ENCODE data around the gene RBM11.
A peak's percentile ranks its signal among the peaks of the same experiment; 100 is the strongest.

The RBM11 gene, protein sequence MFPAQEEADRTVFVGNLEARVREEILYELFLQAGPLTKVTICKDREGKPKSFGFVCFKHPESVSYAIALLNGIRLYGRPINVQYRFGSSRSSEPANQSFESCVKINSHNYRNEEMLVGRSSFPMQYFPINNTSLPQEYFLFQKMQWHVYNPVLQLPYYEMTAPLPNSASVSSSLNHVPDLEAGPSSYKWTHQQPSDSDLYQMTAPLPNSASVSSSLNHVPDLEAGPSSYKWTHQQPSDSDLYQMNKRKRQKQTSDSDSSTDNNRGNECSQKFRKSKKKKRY

GRCh38 chr21:14215971-14216641, at the start of gene RBM11:
Gene RBM11 (plus strand): TSS chr21:14216157. CDS start chr21:14216187, 30 bp downstream.
- DNase-seq: peak; percentile 93

DNA sequence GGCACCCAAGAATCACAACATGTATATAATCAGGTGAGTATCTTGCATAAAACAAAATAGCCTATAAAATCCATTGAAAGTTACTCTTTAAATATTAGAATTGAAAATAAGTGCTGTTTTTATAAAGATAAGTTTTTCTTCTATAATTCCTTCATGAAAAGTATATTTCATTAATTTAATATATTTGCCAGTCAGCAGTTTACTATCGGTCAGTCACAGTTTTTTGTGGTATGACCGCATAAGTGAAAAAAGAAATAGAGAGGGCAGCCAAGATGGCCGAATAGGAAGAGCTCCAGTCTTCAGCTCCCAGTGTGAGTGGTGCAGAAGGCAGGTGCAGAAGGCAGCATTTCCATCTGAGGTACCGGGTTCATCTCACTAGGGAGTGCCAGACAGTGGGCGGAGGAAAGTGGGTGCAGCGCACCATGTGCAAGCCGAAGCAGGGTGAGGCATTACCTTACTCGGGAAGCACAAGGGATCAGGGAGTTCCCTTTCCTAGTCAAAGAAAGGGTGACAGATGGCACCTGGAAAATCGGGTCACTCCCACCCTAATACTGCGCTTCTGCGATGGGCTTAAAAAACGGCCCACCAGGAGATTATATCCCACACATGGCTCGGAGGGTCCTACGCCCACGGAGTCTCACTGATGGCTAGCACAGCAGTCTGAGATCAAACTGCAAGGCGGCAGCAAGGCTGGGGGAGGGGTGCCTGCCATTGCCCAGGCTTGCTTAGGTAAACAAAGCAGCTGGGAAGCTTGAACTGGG, 49.3 kb upstream of the RBM11 start:
- peak; percentile 52 for DNase-seq

DNA sequence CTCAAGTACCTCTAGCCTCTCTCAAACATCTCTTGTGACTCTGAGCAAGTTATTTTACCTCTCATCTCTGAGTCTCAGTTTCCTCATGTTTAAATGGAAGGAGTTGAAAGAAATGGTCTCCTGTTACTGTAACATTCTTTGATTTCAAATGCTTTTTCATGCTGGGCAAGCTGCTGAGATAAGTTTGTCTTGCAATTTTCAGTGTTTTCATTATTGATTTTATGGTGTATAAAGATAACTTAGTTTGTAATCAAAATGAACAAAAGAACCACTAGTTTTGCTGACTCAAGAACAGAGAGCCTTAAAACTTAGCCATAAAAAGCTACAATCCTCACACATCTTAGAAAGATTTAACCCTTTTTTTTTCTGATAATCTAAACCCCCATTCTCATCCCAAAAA, 9.7 kb upstream of the RBM11 start:
- DNase-seq: no peak

DNA sequence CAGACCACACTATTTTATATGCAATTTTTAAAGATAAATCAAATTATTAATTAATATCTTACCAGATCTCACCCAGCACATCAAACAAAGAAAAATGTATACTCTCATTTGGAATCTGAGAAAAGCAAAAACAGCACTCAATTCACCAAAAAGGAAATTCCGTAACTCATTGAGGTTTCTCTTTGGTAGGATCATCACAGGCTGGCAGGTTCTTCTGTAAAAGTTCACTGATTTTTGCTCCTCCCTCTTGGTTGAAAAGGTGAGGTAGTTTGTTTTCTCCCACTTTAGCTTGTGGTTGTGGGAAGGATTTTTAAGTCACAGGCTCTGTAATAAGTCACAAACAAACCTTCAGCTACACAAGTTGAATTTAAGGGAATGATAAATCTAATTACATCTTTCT, 5.2 kb upstream of the RBM11 start, which contains the start of gene LIPI:
Gene LIPI (minus strand): TSS at position 218 of the 400 bp plus-strand sequence. CDS start 110 bp downstream, at position 108.
- no peak for DNase-seq

DNA sequence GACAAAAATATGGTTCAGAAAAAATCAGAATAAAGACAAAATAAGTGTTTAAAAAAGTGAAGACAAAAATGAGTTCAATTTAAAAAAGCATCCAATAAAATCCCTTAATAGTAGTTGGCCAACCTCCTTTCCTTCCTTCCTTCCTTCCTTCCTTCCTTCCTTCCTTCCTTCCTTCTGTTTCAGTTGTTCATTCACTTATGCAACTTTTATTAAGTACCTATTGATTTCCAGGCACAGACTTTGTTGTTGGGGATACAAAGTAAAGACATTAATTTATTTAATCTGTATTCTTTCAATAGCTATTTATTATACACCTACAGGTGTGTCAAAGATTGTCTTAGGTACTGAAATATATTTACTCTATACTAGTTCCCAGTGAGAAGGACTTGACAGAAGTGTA, 2.8 kb upstream of the RBM11 start:
- DNase-seq: no peak

- DNase-seq: no peak
Observed at GRCh38 chr21:14223365-14223764, 7.4 kb downstream of the RBM11 start.

DNA sequence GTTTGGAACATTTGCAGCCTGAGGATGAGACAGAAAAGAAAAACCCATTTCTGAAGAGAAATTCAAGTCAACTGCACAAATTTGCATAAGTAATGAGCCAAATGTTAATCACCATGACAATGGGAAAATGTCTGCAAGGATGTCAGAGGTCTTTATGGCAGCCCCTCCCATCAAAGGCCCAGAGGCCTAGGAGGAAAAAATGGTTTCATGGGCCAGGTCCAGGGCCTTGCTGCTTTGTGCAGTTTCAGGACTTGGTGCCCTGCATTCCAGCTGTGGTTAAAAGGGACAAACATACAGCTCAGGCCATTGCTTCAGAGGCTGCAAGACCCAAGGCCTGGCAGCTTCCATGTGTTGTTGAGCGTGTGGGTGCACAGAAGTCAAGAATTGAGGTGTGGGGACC, 13.4 kb downstream of the RBM11 start:
- DNase-seq: no peak

DNA sequence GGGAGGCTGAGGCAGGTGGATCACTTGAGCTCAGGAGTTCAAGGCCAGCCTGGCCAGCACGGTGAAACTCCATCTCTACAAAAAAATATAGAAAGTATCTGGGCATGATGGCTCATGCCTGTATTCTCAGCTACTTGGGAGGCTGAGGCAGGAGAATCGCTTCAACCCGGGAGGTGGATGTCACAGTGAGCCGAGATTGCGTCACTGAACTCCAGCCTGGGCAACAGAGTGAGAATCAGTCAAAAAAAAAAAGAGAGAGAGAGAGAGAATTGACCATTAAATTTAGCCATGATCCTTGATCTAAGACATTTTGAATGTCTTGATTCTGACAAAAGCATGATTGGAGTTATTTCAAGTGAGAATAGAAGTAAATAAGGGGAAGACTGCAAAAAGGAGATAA, 19.1 kb downstream of the RBM11 start:
- DNase-seq: no peak

- DNase-seq: no peak
Observed at GRCh38 chr21:14236180-14236579, 20.2 kb downstream of the RBM11 start.

GRCh38 chr21:14239281-14239680, 23.3 kb downstream of the RBM11 start:
- DNase-seq: no peak

- no peak for DNase-seq
Observed at GRCh38 chr21:14241297-14241696, 25.3 kb downstream of the RBM11 start.

DNA sequence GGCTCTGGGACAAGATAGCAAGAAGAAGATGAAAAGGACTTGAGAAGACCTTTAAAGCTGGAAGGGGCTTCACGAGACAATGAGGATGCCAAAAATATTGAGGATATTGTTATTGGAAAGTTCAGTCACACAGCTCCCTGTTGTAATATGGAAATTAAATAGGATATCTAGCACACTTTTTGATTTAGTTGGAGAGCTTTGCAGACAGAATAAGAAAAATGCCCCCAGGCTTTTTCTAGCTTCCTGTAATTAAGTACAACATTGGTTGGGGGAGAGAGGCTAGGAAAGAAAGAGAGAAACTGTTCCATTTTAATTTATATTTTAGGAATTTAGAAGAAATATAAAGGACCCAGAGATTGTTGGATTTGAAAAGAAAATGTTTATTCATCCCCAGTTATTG, 27.5 kb downstream of the RBM11 start:
- no peak for DNase-seq

DNA sequence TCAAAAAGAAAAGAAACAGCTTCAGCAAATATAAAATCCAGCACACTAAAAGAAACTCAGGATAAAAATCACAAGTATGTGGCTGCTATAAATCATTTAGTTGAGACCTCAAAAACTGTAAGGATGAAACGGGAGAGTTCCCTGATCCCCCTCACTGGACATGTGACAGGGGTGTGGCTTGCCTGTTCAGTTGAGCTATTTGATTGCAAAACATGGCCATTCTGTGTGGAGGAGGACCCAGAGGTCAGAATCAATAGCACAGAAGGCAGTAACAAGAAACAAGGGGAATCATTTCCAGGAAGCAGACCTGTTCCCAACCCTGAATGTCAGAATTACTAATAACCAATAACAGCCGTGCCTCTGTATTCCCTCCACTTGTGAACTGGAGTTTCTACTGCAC, 27.9 kb downstream of the RBM11 start:
- no peak for DNase-seq

DNA sequence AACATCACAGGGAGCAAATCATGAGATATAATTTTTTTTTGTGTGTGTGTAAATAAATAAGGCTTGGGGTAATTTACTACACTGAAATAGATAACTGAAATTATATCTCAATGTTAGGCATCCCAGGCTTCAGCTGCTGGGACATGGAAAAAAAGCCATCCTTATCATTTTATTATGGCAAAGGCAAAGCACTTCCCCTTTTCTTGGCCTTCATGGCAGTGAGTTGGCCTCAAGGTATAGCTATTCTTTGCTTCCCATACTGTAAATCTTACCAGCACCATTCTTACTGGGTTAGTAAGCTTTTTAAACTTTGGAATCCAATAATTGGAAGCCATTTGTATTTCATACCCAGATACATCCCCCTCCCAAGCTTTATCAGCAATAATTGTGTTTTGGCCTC, 29.0 kb downstream of the RBM11 start:
- DNase-seq: no peak

DNA sequence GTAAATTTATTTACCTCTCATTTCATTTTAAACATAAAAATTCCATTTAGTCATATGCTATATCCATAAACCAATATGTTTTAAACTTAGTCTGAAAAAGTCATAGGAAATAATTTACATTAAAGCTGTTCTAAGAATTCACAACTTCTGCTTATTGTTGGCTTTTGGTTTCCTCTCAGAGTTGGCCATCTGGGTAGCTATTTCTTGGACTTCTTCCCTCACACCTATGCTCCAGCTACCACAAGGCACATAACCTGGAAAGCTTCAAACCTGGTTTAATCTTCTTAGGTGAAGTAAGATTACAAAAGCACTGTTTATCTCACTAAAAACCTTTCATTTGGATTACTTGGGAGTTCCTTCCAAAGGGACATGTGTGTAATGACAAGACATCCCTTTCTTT, 29.8 kb downstream of the RBM11 start:
- peak; percentile 45 for DNase-seq

DNA sequence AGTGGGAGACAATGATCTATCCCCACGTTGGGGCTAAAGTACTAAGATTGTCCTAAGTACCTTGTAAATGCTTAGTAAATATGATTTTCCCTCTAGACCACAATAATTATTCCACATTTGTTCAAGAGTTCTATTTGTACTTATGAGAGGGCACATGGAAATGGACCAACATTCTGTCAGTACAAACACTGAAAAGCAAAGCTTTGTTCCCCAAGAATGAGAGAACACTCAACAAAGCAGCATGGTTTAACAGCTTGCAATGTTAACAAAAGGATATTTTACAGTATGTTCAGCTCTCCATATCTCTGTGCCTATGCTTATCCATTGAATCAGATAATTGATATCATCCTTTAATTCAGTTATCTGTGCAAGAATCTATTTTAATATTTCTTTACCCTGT, 35.4 kb downstream of the RBM11 start:
- DNase-seq: no peak

DNA sequence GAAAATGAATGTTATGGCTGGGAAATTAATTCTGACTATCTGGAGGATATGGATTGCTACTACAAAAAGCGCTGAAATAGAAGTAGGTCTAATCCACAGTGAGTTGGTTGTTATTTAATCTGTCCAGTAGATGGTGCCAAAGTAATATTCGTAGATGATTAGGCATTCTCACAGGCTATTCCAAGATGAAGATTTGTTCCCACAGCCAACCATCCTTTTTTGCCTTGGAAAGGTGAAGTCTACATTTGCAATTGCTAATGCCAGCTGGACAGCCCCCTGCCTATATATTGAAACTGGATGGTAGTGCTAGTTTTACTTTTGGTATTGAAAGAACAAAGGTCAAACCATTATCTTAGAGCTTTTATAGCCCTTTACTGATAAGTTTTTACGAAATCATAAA, 43.8 kb downstream of the RBM11 start:
- DNase-seq: peak; percentile 79

- DNase-seq: no peak
Observed at GRCh38 chr21:14260174-14260764, 44.3 kb downstream of the RBM11 start.

DNA sequence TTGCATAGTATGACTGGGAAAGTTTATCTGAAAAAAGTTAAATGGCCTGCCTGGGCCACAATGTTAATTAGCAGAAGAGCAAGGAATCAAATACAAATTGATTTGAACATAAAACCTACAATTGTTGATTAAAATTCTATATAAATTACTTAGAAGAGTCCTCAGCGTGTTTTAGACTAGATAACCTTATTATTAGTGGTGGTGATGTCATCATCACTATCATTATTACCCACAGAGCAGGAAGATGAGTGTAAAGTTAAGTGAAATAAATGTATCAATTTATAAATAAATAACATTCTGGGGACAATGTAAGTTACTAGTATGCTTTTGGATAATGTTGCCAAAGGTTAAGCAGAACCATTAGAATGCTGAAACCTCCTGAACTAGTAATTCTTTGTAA, 46.1 kb downstream of the RBM11 start:
- no peak for DNase-seq

- DNase-seq: no peak
Observed at GRCh38 chr21:14263879-14264278, 47.9 kb downstream of the RBM11 start.

DNA sequence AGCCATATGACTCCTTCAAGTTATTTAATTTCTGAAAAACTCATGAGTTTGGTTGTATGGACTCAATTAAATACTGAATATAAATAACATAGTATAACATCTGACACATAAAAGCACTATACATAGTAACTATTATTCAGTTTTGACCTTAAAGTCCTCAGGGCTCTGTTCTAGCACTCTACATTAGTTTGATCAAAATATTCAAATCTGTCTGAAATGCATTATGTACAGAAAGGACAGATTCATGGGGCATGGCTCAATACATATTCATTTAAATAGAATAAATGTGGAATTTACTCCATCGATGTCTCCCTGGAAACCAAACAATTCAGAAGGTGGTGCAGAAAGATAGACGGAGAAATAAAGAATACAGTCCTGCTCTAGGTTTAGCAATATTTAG, 49.1 kb downstream of the RBM11 start:
- no peak for DNase-seq

- no peak for DNase-seq
Observed at GRCh38 chr21:14267076-14267475, 51.1 kb downstream of the RBM11 start.

GRCh38 chr21:14270631-14271030, 54.7 kb downstream of the RBM11 start:
- DNase-seq: no peak

DNA sequence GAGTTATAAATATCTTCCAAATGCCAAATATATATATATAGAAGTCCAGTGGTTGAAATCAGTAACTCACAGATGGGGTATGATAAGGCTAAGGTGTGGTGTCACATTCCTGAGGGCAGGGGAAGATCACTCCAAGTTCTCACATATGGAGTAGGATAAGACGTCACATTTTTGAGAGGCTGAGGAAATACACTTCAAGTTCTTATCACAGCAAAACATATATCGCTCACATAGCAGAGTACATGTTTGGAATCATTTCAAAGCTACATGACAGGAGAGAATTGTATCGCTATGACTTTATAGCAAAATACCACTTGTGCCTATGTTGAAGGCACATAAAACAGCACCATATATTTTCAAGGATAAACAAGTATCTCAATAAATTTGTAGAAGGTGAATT, 55.1 kb downstream of the RBM11 start:
- DNase-seq: no peak

Data from NCI-H82 (cell line).